DND-41 (cell line): ENCODE data around the gene GRIN2A.

Experiments used
- ATAC-seq: fragments of 200-7000 bp; cut with Tn5 transposase; 3 replicates; pipeline ENCODE4 v1.9.1; 2021; ENCODE audit warnings: low read depth; ENCODE audit not compliant: insufficient read depth
- DNase-seq: peaks from one replicate; pipeline ENCODE4 v3.0.0-alpha.2; 2020
- H2AFZ ChIP-seq: 2 replicates; pipeline ENCODE4 v1.6.0; 2012; ENCODE audit warnings: low read depth, low read length
- H3K27ac ChIP-seq: 2 replicates; pipeline ENCODE4 v1.5.1; 2012; ENCODE audit warnings: low read length, inconsistent platforms
- H3K27me3 ChIP-seq: fragments of 200-600 bp; sonication (generic); 2 replicates; pipeline ENCODE4 v1.6.0; 2012; ENCODE audit warnings: low read length, mild to moderate bottlenecking, inconsistent platforms; ENCODE audit not compliant: insufficient read depth, poor library complexity
- H3K36me3 ChIP-seq: 2 replicates; pipeline ENCODE4 v1.5.1; 2012; ENCODE audit warnings: low read length, inconsistent platforms; ENCODE audit not compliant: insufficient read depth
- H3K4me1 ChIP-seq: 2 replicates; pipeline ENCODE4 v1.5.1; 2012; ENCODE audit warnings: mild to moderate bottlenecking, low read length; ENCODE audit not compliant: insufficient read depth
- H3K4me2 ChIP-seq: 2 replicates; pipeline ENCODE4 v1.6.0; 2012; ENCODE audit warnings: mild to moderate bottlenecking, moderate library complexity, low read length, inconsistent platforms; ENCODE audit not compliant: insufficient read depth
- H3K4me3 ChIP-seq, 2 experiments: fragments of 200-600 bp in 1 of 2; shearing (Covaris generic) in 1 of 2; 2 replicates each; pipeline ENCODE4 v1.5.1; 2012 to 2016; ENCODE audit warnings: inconsistent platforms in 2 of 2, low read length in 2 of 2, mild to moderate bottlenecking in 2 of 2, low read depth in 1 of 2, moderate library complexity in 1 of 2
- H3K79me2 ChIP-seq: 2 replicates; pipeline ENCODE4 v1.6.0; 2012; ENCODE audit warnings: low read length, inconsistent platforms; ENCODE audit not compliant: insufficient read depth
- H3K9ac ChIP-seq: 2 replicates; pipeline ENCODE4 v1.6.0; 2012; ENCODE audit warnings: low read depth, mild to moderate bottlenecking, inconsistent platforms, low read length, moderate library complexity
- H3K9me3 ChIP-seq: 2 replicates; pipeline ENCODE4 v1.5.1; 2012; ENCODE audit warnings: low read length, moderate library complexity, mild to moderate bottlenecking, inconsistent platforms; ENCODE audit not compliant: insufficient read depth, severe bottlenecking
- H4K20me1 ChIP-seq: 2 replicates; pipeline ENCODE4 v1.6.0; 2012; ENCODE audit warnings: low read length; ENCODE audit not compliant: insufficient read depth
- EZH2 ChIP-seq: IDR thresholded peaks from 3 replicates; pipeline ENCODE4 v1.6.1; 2012; ENCODE audit warnings: borderline replicate concordance, low read depth, mild to moderate bottlenecking, moderate library complexity, low read length, inconsistent platforms; ENCODE audit not compliant: severe bottlenecking
- TF ChIP-seq, protein P1 (sequence below): IDR thresholded peaks from 2 replicates; pipeline ENCODE4 v1.5.1; 2012; ENCODE audit warnings: borderline replicate concordance, low read length, moderate library complexity, mild to moderate bottlenecking; ENCODE audit not compliant: poor library complexity, severe bottlenecking; ENCODE audit errors: extremely low read depth

GRIN2A gene

DNA sequence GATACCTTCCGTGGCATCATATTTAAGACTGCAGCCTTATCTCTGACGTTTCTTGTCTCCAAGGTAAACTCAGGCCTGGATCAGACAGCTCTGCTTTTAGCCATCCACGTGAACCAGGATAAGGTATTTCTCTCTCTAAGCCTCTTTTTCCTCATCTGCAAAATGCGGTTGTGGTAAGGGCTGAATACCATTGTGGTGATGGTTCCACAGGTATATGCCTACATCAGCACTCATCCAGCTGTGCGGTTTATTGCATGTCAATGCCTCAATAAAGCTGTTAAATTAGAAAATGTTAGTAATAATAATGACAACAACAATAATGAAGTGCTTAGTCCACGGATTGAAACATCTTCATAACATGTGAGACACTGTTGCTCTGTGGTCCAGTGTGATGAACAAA, 104.4 kb downstream of the GRIN2A start:
- Histone ChIP-seq H3K36me3 (no peaks in the 10 kb centered on the region), H3K27me3 (peaks cover 3% of the 10 kb centered on the region), H3K9ac (no peak overlapping the region), H3K27ac (no peak overlapping the region), H3K4me3 (no peak overlapping the region), H3K4me1 (no peaks in the 10 kb centered on the region), H2AFZ (no peak overlapping the region), H4K20me1 (no peaks in the 10 kb centered on the region), H3K79me2 (no peaks in the 10 kb centered on the region), H3K9me3 (no peaks in the 10 kb centered on the region), H3K4me2 (no peak overlapping the region)
- no peak for DNase-seq
- no peak for ATAC-seq
- TF ChIP-seq EZH2, result no peak
- TF ChIP-seq, protein P1, sequence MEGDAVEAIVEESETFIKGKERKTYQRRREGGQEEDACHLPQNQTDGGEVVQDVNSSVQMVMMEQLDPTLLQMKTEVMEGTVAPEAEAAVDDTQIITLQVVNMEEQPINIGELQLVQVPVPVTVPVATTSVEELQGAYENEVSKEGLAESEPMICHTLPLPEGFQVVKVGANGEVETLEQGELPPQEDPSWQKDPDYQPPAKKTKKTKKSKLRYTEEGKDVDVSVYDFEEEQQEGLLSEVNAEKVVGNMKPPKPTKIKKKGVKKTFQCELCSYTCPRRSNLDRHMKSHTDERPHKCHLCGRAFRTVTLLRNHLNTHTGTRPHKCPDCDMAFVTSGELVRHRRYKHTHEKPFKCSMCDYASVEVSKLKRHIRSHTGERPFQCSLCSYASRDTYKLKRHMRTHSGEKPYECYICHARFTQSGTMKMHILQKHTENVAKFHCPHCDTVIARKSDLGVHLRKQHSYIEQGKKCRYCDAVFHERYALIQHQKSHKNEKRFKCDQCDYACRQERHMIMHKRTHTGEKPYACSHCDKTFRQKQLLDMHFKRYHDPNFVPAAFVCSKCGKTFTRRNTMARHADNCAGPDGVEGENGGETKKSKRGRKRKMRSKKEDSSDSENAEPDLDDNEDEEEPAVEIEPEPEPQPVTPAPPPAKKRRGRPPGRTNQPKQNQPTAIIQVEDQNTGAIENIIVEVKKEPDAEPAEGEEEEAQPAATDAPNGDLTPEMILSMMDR, result no peak

DNA sequence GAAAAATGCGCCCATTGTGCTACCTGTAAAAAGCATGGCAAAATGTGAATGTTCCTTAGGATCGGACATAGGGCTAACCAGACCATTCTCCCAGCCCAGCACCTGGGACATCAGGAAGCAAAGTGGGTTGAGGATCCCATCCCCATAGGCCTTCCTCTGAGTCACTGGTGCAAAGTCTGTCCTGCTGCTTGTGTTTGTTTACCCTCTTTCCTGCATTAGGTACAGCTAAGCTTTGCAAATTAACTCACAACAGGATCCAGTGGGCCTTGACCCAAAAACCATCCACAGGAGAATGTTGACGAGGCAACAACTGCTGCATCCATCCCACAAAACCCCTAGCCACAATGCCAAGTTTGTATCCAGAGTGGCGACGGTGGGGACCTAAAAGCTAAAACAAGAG, 106.2 kb downstream of the GRIN2A start:
- Histone ChIP-seq H3K27me3 (peaks cover 3% of the 10 kb centered on the region), H3K36me3 (no peaks in the 10 kb centered on the region), H3K9ac (no peak overlapping the region), H4K20me1 (no peaks in the 10 kb centered on the region), H3K4me1 (no peaks in the 10 kb centered on the region), H3K4me2 (no peak overlapping the region), H3K9me3 (no peaks in the 10 kb centered on the region), H2AFZ (no peak overlapping the region), H3K4me3 (no peak overlapping the region), H3K27ac (no peak overlapping the region), H3K79me2 (no peaks in the 10 kb centered on the region)
- DNase-seq, result no peak
- ATAC-seq, result no peak
- TF ChIP-seq, protein P1, result no peak
- TF ChIP-seq EZH2, result no peak

DNA sequence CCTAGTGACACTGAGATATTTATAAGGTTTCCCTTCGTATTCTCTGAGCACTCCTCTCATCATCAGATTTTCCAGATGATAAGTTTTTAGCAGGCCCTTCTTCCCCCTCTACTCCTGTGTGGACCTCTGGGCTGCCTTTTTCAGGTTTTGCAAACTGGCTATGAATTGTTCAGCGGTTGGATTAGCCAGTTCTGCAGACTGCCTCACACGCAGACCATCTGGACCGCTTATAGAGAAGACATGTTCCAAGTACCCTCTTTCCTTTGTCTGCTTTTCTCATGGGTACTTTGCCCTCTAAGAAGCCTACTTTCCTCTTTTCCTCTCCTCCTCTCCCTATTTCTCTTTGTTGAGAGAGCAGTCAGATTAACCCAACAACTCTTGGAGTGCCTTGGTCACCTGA, 111.6 kb downstream of the GRIN2A start:
- no peaks in the 10 kb centered on the region for H3K9me3 ChIP-seq

More for the DNA sequence above, 111.6 kb downstream of the GRIN2A start:
- Histone ChIP-seq H3K27ac (no peak overlapping the region), H3K79me2 (no peaks in the 10 kb centered on the region), H3K4me3 (no peak overlapping the region), H3K4me2 (no peak overlapping the region), H3K9ac (no peak overlapping the region), H4K20me1 (no peaks in the 10 kb centered on the region), H3K36me3 (no peaks in the 10 kb centered on the region), H3K27me3 (peaks cover 3% of the 10 kb centered on the region), H2AFZ (no peak overlapping the region), H3K4me1 (no peaks in the 10 kb centered on the region)
- DNase-seq (no peak), ATAC-seq (no peak)
- no peak for TF ChIP-seq EZH2
- TF ChIP-seq, protein P1, result no peak
